HG03575 (cell line): ENCODE data around the gene ASTN2.

Experiments used
- ATAC-seq: cut with Tn5 transposase; IDR thresholded peaks from one replicate; pipeline ENCODE4 v1.9.1; 2021; ENCODE audit not compliant: unreplicated experiment, insufficient number of reproducible peaks, low FRiP score; ENCODE audit errors: extremely low read depth

ASTN2 gene

GRCh38 chr9:116724123-116724522 is 690.7 kb downstream of the ASTN2 start:
- ATAC-seq: no peak

GRCh38 chr9:116721944-116722343 is 692.9 kb downstream of the ASTN2 start:
- ATAC-seq: no peak

- no peak for ATAC-seq
Observed at GRCh38 chr9:116721411-116721810, 693.4 kb downstream of the ASTN2 start.

- no peak for ATAC-seq
Observed at GRCh38 chr9:116720111-116720510, 694.7 kb downstream of the ASTN2 start.

- ATAC-seq: no peak
Observed at GRCh38 chr9:116718111-116718510, 696.7 kb downstream of the ASTN2 start.

GRCh38 chr9:116717150-116717549 is 697.7 kb downstream of the ASTN2 start:
- ATAC-seq: no peak

- no peak for ATAC-seq
Observed at GRCh38 chr9:116716438-116716837, 698.4 kb downstream of the ASTN2 start.

- no peak for ATAC-seq
Observed at GRCh38 chr9:116715751-116716150, 699.1 kb downstream of the ASTN2 start.

- no peak for ATAC-seq
Observed at GRCh38 chr9:116713271-116713670, 701.6 kb downstream of the ASTN2 start.

- ATAC-seq: no peak
Observed at GRCh38 chr9:116712781-116713180, 702.1 kb downstream of the ASTN2 start.

GRCh38 chr9:116706310-116707290 is 708.3 kb downstream of the ASTN2 start:
- ATAC-seq: no peak

GRCh38 chr9:116705531-116705930 is 709.3 kb downstream of the ASTN2 start:
- no peak for ATAC-seq

GRCh38 chr9:116704470-116704869 is 710.4 kb downstream of the ASTN2 start:
- no peak for ATAC-seq

GRCh38 chr9:116703634-116704033 is 711.2 kb downstream of the ASTN2 start:
- no peak for ATAC-seq

- ATAC-seq: no peak
Observed at GRCh38 chr9:116701940-116702642, 712.8 kb downstream of the ASTN2 start.

GRCh38 chr9:116700882-116701865 is 713.7 kb downstream of the ASTN2 start:
- ATAC-seq: no peak

- no peak for ATAC-seq
Observed at GRCh38 chr9:116700279-116700678, 714.6 kb downstream of the ASTN2 start.

GRCh38 chr9:116697887-116698286 is 717.0 kb downstream of the ASTN2 start:
- no peak for ATAC-seq

GRCh38 chr9:116697362-116697761 is 717.5 kb downstream of the ASTN2 start:
- ATAC-seq: no peak
